WTC11 (cell line): ENCODE results near the gene HMGXB4. TPM values are rescaled to one million over a fixed set of nuclear protein-coding genes. Genes with fewer than 3 reads are reported as not detected.

Experiments used
- ATAC-seq: fragments of 200-7000 bp; cut with Tn5 transposase; 2 replicates; pipeline ENCODE4 v1.10.0; 2021; ENCODE audit warnings: mild to moderate bottlenecking, moderate library complexity
- CTCF ChIA-PET: fragments of 300-600 bp; sonication (Branson Sonifier 250); formaldehyde crosslinking; loops from one replicate; lab custom pipeline; 2021; ENCODE audit warnings: antibody characterized with exemption; lab: Charles Lee
- POLR2A ChIA-PET: fragments of 350-600 bp; sonication (Branson Sonifier 250); formaldehyde crosslinking; loops from one replicate; lab custom pipeline; 2021; ENCODE audit warnings: antibody characterized with exemption; lab: Charles Lee
- DNase-seq: peaks from one replicate; pipeline ENCODE4 v3.0.0; 2021; ENCODE audit warnings: low spot score
- H3K27ac Mint-ChIP-seq: 2 replicates; pipeline ENCODE4 v1.8.0; 2021; ENCODE audit warnings: mixed read lengths
- H3K27me3 Mint-ChIP-seq: 2 replicates; pipeline ENCODE4 v1.8.0; 2021; ENCODE audit warnings: low read depth, mild to moderate bottlenecking, moderate library complexity, mixed read lengths
- H3K36me3 Mint-ChIP-seq: 2 replicates; pipeline ENCODE4 v1.8.0; 2021; ENCODE audit warnings: mixed read lengths
- H3K4me1 Mint-ChIP-seq: 2 replicates; pipeline ENCODE4 v1.8.0; 2022; ENCODE audit warnings: mixed read lengths
- H3K4me3 Mint-ChIP-seq: 2 replicates; pipeline ENCODE4 v1.8.0; 2021; ENCODE audit warnings: mild to moderate bottlenecking, moderate library complexity, mixed read lengths
- H3K9me3 Mint-ChIP-seq: 2 replicates; pipeline ENCODE4 v1.8.0; 2021; ENCODE audit warnings: mixed read lengths
- ATF2 ChIP-seq: sonication (generic); formaldehyde crosslinking; IDR thresholded peaks from 2 replicates; pipeline ENCODE4 v1.8.1; 2022; ENCODE audit warnings: low read depth, missing genetic modification reagents, borderline replicate concordance
- CREM ChIP-seq: sonication (generic); formaldehyde crosslinking; IDR thresholded peaks from 2 replicates; pipeline ENCODE4 v1.8.1; 2022; ENCODE audit warnings: mild to moderate bottlenecking, missing genetic modification reagents, moderate library complexity
- E2F4 ChIP-seq: sonication (generic); formaldehyde crosslinking; IDR thresholded peaks from 2 replicates; pipeline ENCODE4 v1.8.1; 2022; ENCODE audit warnings: low read depth, mild to moderate bottlenecking, moderate library complexity, missing genetic modification reagents, borderline replicate concordance
- ERG ChIP-seq: fragments of 250-450 bp; sonication (Bioruptor Pico); IDR thresholded peaks from 2 replicates; pipeline ENCODE4 v1.8.0; 2021; ENCODE audit warnings: mild to moderate bottlenecking
- FOXK1 ChIP-seq: sonication (generic); formaldehyde crosslinking; IDR thresholded peaks from 2 replicates; pipeline ENCODE4 v1.8.0; 2022; ENCODE audit warnings: mild to moderate bottlenecking, moderate library complexity, missing genetic modification reagents
- GTF2I ChIP-seq: fragments of 250-450 bp; sonication (Bioruptor Pico); conservative IDR thresholded peaks from 2 replicates; pipeline ENCODE4 v1.4.0; 2021; ENCODE audit warnings: mild to moderate bottlenecking
- JUN ChIP-seq: sonication (generic); formaldehyde crosslinking; IDR thresholded peaks from 2 replicates; pipeline ENCODE4 v1.8.0; 2023; ENCODE audit warnings: mild to moderate bottlenecking, missing genetic modification reagents
- OVOL2 ChIP-seq: fragments of 250-450 bp; sonication (Bioruptor Pico); IDR thresholded peaks from 2 replicates; pipeline ENCODE4 v1.9.0; 2021; ENCODE audit warnings: mild to moderate bottlenecking, borderline replicate concordance
- PRDM15 ChIP-seq: sonication (generic); formaldehyde crosslinking; IDR thresholded peaks from 2 replicates; pipeline ENCODE4 v1.8.0; 2022; ENCODE audit warnings: missing genetic modification reagents
- TEAD4 ChIP-seq: sonication (generic); formaldehyde crosslinking; IDR thresholded peaks from 2 replicates; pipeline ENCODE4 v1.8.0; 2022; ENCODE audit warnings: mild to moderate bottlenecking, missing genetic modification reagents
- ZNF219 ChIP-seq: sonication (generic); formaldehyde crosslinking; IDR thresholded peaks from 2 replicates; pipeline ENCODE4 v1.8.0; 2023; ENCODE audit warnings: missing genetic modification reagents, mild to moderate bottlenecking, borderline replicate concordance
- ZNF317 ChIP-seq: sonication (generic); formaldehyde crosslinking; IDR thresholded peaks from 2 replicates; pipeline ENCODE4 v1.8.1; 2023; ENCODE audit warnings: low read depth, mild to moderate bottlenecking, moderate library complexity, missing genetic modification reagents, borderline replicate concordance
- total RNA-seq: library from RNA; stranded (reverse); gene quantifications from 3 replicates; pipeline ENCODE4 v1.2.3, GENCODE V29; 2021
- TF ChIP-seq, protein P1 (sequence below): sonication (generic); formaldehyde crosslinking; IDR thresholded peaks from 2 replicates; pipeline ENCODE4 v1.8.1; 2022; ENCODE audit warnings: missing genetic modification reagents, borderline replicate concordance
- TF ChIP-seq, protein P2 (sequence below): fragments of 200-600 bp; IDR thresholded peaks from 2 replicates; pipeline ENCODE4 v1.8.0; 2022; ENCODE audit warnings: antibody characterized with exemption
- TF ChIP-seq, protein P3 (sequence below): fragments of 250-450 bp; sonication (Bioruptor Pico); IDR thresholded peaks from 2 replicates; pipeline ENCODE4 v1.9.0; 2021; ENCODE audit warnings: mild to moderate bottlenecking, borderline replicate concordance

HMGXB4 gene
- total RNA-seq, 1 experiment from 2014 or later, result 42.1 TPM

DNA sequence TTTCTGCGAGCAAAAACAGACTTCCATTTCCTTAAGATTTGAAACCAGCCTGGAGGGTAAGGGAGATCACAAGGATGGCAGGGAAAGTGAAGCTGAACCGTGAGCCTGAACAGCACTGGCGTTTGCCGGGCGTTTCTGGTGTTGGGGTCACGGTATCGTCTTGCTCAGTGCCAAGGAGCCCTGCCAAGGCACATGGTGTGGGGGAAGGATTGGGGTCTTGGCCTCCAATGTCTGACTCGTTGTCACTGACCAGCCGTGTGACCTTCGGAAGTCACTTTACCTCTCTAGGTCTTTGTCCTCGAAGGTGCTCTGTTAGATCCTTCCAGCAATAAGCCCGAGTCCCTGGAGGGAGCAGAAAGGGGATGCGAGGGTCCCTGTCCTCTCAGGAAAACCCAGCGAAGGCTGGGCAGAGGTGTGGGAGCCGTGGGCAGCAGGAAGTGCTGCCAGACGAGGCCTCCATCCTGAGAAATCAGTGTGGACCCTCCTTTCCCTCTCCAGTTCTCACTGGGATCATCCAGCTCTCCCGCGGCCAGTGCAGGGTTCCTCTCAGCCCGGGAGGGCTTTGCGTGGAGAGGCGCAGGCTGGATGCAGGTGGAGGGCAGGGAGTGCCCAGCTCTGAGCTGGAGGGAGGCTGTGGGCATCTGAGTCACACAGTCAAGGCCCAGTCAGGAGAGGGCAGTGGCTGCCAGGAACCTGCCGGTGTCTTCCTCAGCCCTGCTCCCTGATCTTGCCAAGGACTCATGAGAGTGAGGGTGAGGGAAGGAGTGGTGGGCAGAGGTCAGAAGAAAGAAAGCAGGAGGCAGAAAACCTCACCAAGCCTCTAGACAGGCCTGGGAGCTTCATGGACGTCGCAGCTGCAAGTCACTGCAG lies 61.3 kb downstream of the HMGXB4 start:
- H3K36me3 Mint-ChIP-seq, result peaks cover 9% of the 10 kb centered on the region; the same call in 1 of the 2 replicates
- H3K27ac Mint-ChIP-seq, result no peak overlapping the region
- H3K4me3 Mint-ChIP-seq, result no peak overlapping the region
- H3K27me3 Mint-ChIP-seq, result no peaks in the 10 kb centered on the region
- H3K9me3 Mint-ChIP-seq, result no peaks in the 10 kb centered on the region
- DNase-seq (no peak), ATAC-seq (no peak)
- TF ChIP-seq JUN (CRISPR knock-in tag), result no peak
- TF ChIP-seq ZNF317 (CRISPR knock-in tag), result no peak
- TF ChIP-seq ZNF219 (CRISPR knock-in tag), result no peak
- no peak for TF ChIP-seq CREM
- TF ChIP-seq, protein P1, sequence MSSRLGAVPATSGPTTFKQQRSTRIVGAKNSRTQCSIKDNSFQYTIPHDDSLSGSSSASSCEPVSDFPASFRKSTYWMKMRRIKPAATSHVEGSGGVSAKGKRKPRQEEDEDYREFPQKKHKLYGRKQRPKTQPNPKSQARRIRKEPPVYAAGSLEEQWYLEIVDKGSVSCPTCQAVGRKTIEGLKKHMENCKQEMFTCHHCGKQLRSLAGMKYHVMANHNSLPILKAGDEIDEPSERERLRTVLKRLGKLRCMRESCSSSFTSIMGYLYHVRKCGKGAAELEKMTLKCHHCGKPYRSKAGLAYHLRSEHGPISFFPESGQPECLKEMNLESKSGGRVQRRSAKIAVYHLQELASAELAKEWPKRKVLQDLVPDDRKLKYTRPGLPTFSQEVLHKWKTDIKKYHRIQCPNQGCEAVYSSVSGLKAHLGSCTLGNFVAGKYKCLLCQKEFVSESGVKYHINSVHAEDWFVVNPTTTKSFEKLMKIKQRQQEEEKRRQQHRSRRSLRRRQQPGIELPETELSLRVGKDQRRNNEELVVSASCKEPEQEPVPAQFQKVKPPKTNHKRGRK, result no peak
- no peak for TF ChIP-seq PRDM15 (CRISPR knock-in tag)
- TF ChIP-seq ATF2, result no peak
- TF ChIP-seq TEAD4 (CRISPR knock-in tag), result no peak
- TF ChIP-seq, protein P2, sequence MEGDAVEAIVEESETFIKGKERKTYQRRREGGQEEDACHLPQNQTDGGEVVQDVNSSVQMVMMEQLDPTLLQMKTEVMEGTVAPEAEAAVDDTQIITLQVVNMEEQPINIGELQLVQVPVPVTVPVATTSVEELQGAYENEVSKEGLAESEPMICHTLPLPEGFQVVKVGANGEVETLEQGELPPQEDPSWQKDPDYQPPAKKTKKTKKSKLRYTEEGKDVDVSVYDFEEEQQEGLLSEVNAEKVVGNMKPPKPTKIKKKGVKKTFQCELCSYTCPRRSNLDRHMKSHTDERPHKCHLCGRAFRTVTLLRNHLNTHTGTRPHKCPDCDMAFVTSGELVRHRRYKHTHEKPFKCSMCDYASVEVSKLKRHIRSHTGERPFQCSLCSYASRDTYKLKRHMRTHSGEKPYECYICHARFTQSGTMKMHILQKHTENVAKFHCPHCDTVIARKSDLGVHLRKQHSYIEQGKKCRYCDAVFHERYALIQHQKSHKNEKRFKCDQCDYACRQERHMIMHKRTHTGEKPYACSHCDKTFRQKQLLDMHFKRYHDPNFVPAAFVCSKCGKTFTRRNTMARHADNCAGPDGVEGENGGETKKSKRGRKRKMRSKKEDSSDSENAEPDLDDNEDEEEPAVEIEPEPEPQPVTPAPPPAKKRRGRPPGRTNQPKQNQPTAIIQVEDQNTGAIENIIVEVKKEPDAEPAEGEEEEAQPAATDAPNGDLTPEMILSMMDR, result no peak
- H3K4me1 Mint-ChIP-seq, result peaks cover 6% of the 10 kb centered on the region; the same call in 1 of the 2 replicates
- CTCF ChIA-PET, result no interaction called here
- POLR2A ChIA-PET, result no interaction called here

GRCh38 chr22:35319244-35319985 lies 62.1 kb downstream of the HMGXB4 start:
- H3K9me3 Mint-ChIP-seq, result no peaks in the 10 kb centered on the region
- CTCF ChIA-PET, result no interaction called here
- H3K27me3 Mint-ChIP-seq, result no peaks in the 10 kb centered on the region
- DNase-seq (no peak), ATAC-seq (no peak)
- TF ChIP-seq, protein P3, sequence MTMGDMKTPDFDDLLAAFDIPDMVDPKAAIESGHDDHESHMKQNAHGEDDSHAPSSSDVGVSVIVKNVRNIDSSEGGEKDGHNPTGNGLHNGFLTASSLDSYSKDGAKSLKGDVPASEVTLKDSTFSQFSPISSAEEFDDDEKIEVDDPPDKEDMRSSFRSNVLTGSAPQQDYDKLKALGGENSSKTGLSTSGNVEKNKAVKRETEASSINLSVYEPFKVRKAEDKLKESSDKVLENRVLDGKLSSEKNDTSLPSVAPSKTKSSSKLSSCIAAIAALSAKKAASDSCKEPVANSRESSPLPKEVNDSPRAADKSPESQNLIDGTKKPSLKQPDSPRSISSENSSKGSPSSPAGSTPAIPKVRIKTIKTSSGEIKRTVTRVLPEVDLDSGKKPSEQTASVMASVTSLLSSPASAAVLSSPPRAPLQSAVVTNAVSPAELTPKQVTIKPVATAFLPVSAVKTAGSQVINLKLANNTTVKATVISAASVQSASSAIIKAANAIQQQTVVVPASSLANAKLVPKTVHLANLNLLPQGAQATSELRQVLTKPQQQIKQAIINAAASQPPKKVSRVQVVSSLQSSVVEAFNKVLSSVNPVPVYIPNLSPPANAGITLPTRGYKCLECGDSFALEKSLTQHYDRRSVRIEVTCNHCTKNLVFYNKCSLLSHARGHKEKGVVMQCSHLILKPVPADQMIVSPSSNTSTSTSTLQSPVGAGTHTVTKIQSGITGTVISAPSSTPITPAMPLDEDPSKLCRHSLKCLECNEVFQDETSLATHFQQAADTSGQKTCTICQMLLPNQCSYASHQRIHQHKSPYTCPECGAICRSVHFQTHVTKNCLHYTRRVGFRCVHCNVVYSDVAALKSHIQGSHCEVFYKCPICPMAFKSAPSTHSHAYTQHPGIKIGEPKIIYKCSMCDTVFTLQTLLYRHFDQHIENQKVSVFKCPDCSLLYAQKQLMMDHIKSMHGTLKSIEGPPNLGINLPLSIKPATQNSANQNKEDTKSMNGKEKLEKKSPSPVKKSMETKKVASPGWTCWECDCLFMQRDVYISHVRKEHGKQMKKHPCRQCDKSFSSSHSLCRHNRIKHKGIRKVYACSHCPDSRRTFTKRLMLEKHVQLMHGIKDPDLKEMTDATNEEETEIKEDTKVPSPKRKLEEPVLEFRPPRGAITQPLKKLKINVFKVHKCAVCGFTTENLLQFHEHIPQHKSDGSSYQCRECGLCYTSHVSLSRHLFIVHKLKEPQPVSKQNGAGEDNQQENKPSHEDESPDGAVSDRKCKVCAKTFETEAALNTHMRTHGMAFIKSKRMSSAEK (CRISPR knock-in tag), result no peak
- TF ChIP-seq FOXK1 (CRISPR knock-in tag), result no peak
- TF ChIP-seq E2F4 (CRISPR knock-in tag), result no peak
- TF ChIP-seq OVOL2 (CRISPR knock-in tag), result no peak
- no peak for TF ChIP-seq ERG
- no peak for TF ChIP-seq GTF2I
- no peak for TF ChIP-seq JUN (CRISPR knock-in tag)
- H3K27ac Mint-ChIP-seq, result no peak overlapping the region
- no peak overlapping the region for H3K4me3 Mint-ChIP-seq
- 0 out of 2 replicates have a peak, but pooled peaks cover under 1% of the 10 kb centered on the region for H3K4me1 Mint-ChIP-seq
- POLR2A ChIA-PET, result no interaction called here
- peaks cover 14% of the 10 kb centered on the region; the same call in 1 of the 2 replicates for H3K36me3 Mint-ChIP-seq
